ENCODE data around the gene TMEM87B.

DNA sequence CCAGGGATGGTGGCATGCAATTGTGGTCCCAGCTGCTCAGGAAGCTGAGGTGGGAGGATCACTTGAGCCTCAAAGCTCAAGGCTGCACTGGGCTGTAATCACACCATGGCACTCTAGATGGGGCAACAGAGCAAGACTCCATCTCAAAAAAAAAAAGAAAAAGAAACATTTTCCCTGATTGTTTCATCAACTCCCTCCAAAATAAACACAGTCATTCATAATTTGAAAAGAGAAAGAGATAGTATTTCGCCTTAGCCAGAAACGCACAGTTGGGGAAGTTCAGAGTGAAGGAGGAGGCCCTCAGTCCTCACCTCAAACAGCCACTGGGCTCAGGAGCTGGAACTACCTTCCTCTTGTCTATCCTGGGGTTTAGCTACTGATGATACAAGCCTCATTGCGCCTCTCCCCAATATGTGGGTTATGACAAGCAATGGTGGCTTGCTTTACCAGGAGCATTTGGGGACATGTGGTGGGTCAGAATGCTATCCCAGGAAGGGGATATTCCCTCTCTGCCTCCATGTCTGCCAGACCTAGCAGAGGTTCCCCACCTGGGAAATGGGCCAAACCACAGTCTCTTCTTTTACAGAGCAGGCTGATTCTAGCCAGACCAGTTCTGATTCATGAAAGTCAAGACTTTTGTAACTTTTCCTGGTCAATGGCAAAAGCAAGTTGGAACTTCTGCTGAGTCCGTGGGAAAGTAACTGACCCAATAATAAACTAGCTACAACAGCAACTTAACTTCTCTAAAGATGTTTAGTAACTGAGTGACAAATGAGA lies 22.2 kb upstream of the TMEM87B start:
- TF ChIP-seq, protein P1, sequence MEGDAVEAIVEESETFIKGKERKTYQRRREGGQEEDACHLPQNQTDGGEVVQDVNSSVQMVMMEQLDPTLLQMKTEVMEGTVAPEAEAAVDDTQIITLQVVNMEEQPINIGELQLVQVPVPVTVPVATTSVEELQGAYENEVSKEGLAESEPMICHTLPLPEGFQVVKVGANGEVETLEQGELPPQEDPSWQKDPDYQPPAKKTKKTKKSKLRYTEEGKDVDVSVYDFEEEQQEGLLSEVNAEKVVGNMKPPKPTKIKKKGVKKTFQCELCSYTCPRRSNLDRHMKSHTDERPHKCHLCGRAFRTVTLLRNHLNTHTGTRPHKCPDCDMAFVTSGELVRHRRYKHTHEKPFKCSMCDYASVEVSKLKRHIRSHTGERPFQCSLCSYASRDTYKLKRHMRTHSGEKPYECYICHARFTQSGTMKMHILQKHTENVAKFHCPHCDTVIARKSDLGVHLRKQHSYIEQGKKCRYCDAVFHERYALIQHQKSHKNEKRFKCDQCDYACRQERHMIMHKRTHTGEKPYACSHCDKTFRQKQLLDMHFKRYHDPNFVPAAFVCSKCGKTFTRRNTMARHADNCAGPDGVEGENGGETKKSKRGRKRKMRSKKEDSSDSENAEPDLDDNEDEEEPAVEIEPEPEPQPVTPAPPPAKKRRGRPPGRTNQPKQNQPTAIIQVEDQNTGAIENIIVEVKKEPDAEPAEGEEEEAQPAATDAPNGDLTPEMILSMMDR (IDR thresholded peaks at IDR 0.05): no peak
- TF ChIP-seq POLR2AphosphoS5 (IDR thresholded peaks at IDR 0.05) (no peak), POLR2A (IDR thresholded peaks at IDR 0.05) (no peak)
